ENCODE data around the gene SERPINB6.
"Not testable (repeated sequence)": the region's sequence is repeated elsewhere in the genome, so short reads cannot be mapped to it uniquely, and the experiment has no call there.

SERPINB6 gene

DNA sequence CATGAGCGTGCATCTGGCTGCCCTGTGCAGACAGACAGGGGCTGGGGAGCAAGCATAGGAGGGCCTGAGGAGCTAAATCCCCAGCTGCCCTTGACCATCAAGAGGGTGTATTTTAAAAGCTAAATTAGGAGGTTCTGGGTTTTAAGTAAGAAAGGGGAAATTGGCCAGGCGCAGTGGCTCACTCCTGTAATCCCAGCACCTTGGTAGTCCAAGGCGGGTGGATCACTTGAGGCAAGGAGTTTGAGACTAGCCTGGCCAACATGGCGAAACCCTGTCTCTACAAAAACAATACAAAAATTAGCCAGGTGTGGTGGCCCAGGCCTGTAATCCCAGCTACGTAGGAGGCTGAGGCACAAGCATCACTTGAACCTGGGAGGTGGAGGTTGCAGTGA is 27.8 kb downstream of the SERPINB6 start:
- TF ChIP-seq, protein P1, sequence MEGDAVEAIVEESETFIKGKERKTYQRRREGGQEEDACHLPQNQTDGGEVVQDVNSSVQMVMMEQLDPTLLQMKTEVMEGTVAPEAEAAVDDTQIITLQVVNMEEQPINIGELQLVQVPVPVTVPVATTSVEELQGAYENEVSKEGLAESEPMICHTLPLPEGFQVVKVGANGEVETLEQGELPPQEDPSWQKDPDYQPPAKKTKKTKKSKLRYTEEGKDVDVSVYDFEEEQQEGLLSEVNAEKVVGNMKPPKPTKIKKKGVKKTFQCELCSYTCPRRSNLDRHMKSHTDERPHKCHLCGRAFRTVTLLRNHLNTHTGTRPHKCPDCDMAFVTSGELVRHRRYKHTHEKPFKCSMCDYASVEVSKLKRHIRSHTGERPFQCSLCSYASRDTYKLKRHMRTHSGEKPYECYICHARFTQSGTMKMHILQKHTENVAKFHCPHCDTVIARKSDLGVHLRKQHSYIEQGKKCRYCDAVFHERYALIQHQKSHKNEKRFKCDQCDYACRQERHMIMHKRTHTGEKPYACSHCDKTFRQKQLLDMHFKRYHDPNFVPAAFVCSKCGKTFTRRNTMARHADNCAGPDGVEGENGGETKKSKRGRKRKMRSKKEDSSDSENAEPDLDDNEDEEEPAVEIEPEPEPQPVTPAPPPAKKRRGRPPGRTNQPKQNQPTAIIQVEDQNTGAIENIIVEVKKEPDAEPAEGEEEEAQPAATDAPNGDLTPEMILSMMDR (IDR thresholded peaks at IDR 0.05; ENCODE audit: insufficient read depth, low read depth, low read length, missing control alignments): no peak

GRCh38 chr6:2942914-2943563 is 28.3 kb downstream of the SERPINB6 start:
- H3K4me3 ChIP-seq (ENCODE audit: low read length): no peak overlapping the region
- no peak for DNase-seq (ENCODE audit: low read depth)
- TF ChIP-seq, protein P1 (IDR thresholded peaks at IDR 0.05; ENCODE audit: insufficient read depth, low read depth, low read length, missing control alignments): no peak

More for the DNA sequence above, 27.8 kb downstream of the SERPINB6 start:
- H3K4me3 ChIP-seq (ENCODE audit: low read length): no peak overlapping the region
- no peak for DNase-seq (ENCODE audit: low read depth)

- DNase-seq (ENCODE audit: low read depth): not testable (repeated sequence)
Observed at GRCh38 chr6:2942116-2942515, 29.3 kb downstream of the SERPINB6 start.

GRCh38 chr6:2940851-2941250 is 30.5 kb downstream of the SERPINB6 start:
- TF ChIP-seq, protein P1 (IDR thresholded peaks at IDR 0.05; ENCODE audit: insufficient read depth, low read depth, low read length, missing control alignments): no peak
- no peak overlapping the region for H3K4me3 ChIP-seq (ENCODE audit: low read length)
- DNase-seq (ENCODE audit: low read depth): no peak

More at GRCh38 chr6:2942116-2942515, 29.3 kb downstream of the SERPINB6 start:
- H3K4me3 ChIP-seq (ENCODE audit: low read length): not testable (repeated sequence)

GRCh38 chr6:2940010-2940850 is 31.1 kb downstream of the SERPINB6 start:
- TF ChIP-seq, protein P1 (IDR thresholded peaks at IDR 0.05; ENCODE audit: insufficient read depth, low read depth, low read length, missing control alignments): no peak
- H3K4me3 ChIP-seq (ENCODE audit: low read length): no peak overlapping the region
- no peak for DNase-seq (ENCODE audit: low read depth)

GRCh38 chr6:2939315-2940009 is 31.9 kb downstream of the SERPINB6 start:
- no peak overlapping the region for H3K4me3 ChIP-seq (ENCODE audit: low read length)
- TF ChIP-seq, protein P1 (IDR thresholded peaks at IDR 0.05; ENCODE audit: insufficient read depth, low read depth, low read length, missing control alignments): no peak
- no peak for DNase-seq (ENCODE audit: low read depth)

GRCh38 chr6:2938632-2939083 is 32.7 kb downstream of the SERPINB6 start:
- no peak for DNase-seq (ENCODE audit: low read depth)
- TF ChIP-seq, protein P1 (IDR thresholded peaks at IDR 0.05; ENCODE audit: insufficient read depth, low read depth, low read length, missing control alignments): no peak

More at GRCh38 chr6:2938632-2939083, 32.7 kb downstream of the SERPINB6 start:
- no peak overlapping the region for H3K4me3 ChIP-seq (ENCODE audit: low read length)

Measured in epithelial cell of esophagus (primary cell).